GM18951 (cell line): ENCODE data around the gene R3HDML.

Source experiments
- POLR2A ChIP-seq: IDR thresholded peaks from 4 replicates; pipeline ENCODE4 v1.6.1; 2011; ENCODE audit warnings: mild to moderate bottlenecking; ENCODE audit not compliant: insufficient read length, insufficient read depth; ENCODE audit errors: extremely low read depth
- in situ Hi-C: fragments of 300-500 bp; cut with MboI; formaldehyde crosslinking; loops from one replicate; pipeline ENCODE4 v1.12.0; 2022; ENCODE audit warnings: low sequenced_read_pairs, mixed read lengths, inconsistent platforms; ENCODE audit not compliant: unreplicated experiment

R3HDML gene

DNA sequence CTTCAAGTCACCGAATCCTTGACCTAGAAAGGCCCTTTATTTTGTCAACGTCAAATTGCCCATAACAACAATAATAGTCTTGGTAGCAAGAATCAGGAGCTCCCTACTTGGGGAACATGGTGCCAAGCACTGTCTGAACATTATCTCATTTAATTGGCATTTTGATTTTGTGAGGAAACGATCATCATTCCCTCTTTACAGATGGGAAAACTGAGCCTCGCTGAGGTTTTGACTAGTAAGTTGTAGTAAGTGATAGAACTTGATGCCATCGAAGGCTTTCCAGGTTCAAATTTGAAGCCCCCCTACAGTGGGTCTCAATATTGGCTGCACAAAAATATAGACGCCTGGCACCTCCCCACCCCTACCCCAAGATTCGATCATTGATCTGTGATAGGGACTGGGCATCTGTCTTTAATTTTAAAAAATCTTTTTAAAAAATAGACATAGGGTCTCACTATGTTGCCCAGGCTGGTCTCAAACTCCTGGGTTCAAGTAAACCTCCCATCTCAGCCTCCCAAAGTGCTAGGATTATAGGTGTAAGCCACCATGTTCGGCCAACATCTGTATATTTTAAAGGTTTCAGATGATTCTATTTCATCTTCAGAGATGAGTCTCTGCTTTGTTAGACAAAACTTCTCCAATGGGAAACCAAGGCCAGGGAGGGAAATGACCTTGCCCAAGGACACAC is 55.4 kb downstream of the R3HDML start:
- TF ChIP-seq POLR2A, result no peak
- in situ Hi-C loops, result loop anchor here (10.0 kb wide), 1 partner anchor 233 kb away; no protein-coding TSS in a partner anchor

DNA sequence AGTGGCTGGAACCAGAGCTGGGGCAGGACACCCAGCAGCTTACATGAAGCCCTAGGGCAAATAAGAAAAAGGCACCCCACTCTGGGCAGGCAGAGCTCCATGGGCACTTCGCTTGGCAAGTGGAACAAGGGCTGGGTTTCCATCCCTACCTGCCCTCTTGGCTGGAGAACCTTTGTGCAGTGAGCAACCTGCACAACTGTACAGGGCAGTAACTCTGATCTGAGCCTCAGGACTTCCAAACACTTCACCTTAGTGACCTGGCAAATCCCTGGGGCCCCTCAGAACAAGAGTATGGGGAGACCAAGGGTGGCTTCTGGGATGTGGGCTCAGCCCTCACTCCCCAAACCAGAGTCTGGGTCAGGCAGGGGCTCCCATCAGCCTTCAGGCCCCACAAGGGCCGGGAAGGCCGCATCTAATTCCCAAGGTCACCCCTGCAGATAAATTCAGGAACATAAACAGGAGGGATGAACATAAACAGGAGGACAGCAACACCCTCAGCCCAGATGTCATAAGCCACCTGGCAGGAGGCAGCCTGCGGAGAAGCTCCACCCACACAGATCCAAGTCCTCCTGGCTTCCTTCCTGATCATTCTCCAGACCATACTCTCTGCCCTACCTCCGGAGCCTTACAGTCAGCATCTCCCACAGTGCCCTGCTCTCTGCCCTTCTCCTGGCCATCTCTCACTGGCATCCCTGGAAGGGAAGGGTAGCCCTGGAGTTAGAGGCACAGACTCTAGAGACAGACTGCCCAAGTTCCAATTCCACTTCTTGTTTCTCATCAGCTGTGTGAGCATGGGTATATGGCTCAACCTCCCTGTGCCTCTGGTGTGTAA is 56.1 kb downstream of the R3HDML start:
- TF ChIP-seq POLR2A, result no peak
- in situ Hi-C loops, result loop anchor here (10.0 kb wide), 1 partner anchor 232 kb away; no protein-coding TSS in a partner anchor

DNA sequence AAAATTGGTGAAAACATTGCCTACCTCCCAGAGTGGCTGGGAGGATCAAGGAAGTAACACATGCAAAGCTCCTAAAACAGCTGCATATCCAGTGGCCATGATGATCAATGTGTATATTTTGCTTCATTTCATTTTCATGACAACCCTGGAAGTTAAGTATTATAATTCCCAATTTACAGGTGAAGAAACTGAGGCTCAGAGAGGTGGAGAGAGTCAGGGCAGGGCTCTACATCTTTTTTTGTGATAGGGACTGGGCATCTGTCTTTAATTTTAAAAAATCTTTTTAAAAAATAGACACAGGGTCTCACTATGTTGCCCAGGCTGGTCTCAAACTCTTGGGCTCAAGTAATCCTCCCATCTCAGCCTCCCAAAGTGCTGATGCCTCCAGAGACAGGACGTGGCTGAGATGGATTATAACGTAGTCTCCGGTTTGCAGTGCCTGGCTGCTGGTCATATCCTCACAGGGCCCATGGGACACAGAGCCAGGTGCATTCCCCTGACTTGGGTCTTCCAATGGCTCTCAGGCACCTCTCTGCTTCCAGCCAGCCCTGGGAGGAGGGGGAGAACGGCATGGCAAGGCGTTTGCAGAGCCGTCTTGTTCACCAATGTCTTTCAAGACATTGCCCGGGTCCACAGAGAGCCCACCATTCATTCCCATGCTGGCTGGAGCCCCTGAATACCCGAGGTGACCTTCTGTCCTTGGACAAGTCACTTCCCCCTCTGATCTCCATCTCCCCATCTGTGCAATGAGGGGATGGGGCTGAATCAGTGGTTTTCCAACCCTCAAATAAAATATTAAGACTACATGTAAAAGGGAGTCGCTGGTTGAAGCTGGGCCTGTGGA is 57.0 kb downstream of the R3HDML start:
- TF ChIP-seq POLR2A, result no peak
- in situ Hi-C loops, result loop anchor here (10.0 kb wide), 1 partner anchor 231 kb away; no protein-coding TSS in a partner anchor

- in situ Hi-C loops, result loop anchor here (10.0 kb wide), 1 partner anchor 230 kb away; no protein-coding TSS in a partner anchor
Observed at GRCh38 chr20:44394452-44394701, 57.5 kb downstream of the R3HDML start.

GRCh38 chr20:44394702-44395460 is 58.0 kb downstream of the R3HDML start:
- no peak for TF ChIP-seq POLR2A
- in situ Hi-C loops, result loop anchor here (10.0 kb wide), 1 partner anchor 230 kb away; no protein-coding TSS in a partner anchor

More at GRCh38 chr20:44394452-44394701, 57.5 kb downstream of the R3HDML start:
- TF ChIP-seq POLR2A, result no peak

DNA sequence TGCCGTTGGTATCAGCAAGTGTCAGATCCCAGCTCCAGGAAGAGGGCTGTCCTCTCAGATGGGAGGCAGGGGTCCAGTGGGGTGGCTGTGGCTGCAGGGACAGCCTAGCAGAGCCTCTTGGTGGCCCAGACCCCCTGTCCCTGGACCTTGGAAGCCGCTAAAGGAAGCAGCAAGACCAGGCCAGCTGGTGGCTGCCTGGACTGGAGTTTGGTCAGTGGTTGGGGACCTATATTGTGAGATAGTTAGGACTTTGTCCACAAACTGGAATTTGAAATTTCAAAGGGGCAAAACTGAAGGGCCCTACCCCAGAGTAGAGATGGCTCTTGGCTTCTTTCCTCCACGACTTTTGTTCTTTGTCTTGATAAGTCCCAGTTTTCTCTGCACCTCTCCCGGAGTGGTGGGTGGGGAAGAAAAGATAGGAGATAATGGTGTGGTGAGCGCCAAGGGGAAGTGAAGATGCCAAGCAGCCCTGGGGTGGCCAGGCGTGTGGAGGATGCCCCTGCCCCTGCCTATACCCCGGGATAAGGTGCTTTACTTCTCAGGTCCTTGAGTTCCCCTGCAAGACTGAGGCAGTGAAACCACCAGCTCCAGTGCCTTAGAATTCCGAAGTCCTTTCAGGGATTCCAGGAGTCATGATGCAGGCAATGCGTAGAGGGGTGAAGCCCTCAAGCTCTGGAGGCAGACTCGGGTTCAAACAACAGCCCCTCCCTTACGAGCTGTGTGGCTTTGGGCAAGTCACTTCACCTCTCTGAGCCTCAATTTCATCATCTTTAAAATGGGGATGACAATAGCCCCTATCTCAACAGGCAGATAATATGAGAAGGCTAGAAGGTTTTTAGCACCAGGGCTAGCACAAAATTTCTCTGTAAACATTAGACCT is 58.9 kb downstream of the R3HDML start:
- in situ Hi-C loops, result loop anchor here (10.0 kb wide), 1 partner anchor 229 kb away; no protein-coding TSS in a partner anchor

GRCh38 chr20:44396369-44397130 is 59.7 kb downstream of the R3HDML start:
- TF ChIP-seq POLR2A, result no peak
- in situ Hi-C loops, result loop anchor here (10.0 kb wide), 1 partner anchor 228 kb away; no protein-coding TSS in a partner anchor

More for the DNA sequence above, 58.9 kb downstream of the R3HDML start:
- TF ChIP-seq POLR2A, result no peak

GRCh38 chr20:44398335-44398734 is 61.5 kb downstream of the R3HDML start:
- in situ Hi-C loops, result loop anchor here (10.0 kb wide), 1 partner anchor 226 kb away; no protein-coding TSS in a partner anchor
- no peak for TF ChIP-seq POLR2A

- TF ChIP-seq POLR2A, result no peak
- in situ Hi-C loops, result loop anchor here (10.0 kb wide), 1 partner anchor 225 kb away; no protein-coding TSS in a partner anchor
Observed at GRCh38 chr20:44399446-44399845, 62.6 kb downstream of the R3HDML start.

- in situ Hi-C loops, result no loop called here
- no peak for TF ChIP-seq POLR2A
Observed at GRCh38 chr20:44400671-44400969, 63.8 kb downstream of the R3HDML start.
